Measurements from ENCODE around the gene EMD.
A peak's percentile ranks its signal among the peaks of the same experiment; 100 is the strongest.

The EMD gene

DNA sequence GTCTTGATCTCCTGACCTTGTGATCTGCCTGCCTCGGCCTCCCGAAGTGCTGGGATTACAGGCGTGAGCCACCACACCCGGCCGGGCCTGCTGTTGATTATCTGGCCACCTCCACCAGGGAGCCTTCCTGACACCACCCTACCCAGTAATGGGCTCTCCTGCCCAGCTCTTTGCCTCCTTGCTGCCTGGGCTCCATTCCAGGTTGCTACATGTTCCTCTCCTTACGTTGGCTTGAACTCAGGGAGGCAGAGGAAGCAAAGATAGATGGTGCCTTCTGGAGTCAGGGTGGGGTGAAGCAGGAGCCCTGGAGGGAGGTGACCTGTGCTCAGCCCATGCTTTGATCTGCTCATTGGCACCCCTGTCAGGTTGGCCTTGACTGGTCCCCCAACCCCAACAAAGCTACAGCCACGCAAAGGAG is 31.0 kb upstream of the EMD start:
- DNase-seq (ENCODE audit: low spot score): no peak
- Histone ChIP-seq H3K79me1 (ENCODE audit: low read depth, low read length) (no peaks in the 10 kb centered on the region), H3K9me3 (replicated peaks in 1 of 2; ENCODE audit: control insufficient read depth in 2 of 2, insufficient read depth in 1 of 2, low read depth in 1 of 2, low read length in 2 of 2) (no peaks in the 10 kb centered on the region), H3K27ac (replicated peaks; ENCODE audit: low read length) (peak overlapping the region; percentile 31), H2BK12ac (ENCODE audit: low read length) (no peak overlapping the region), H2BK5ac (ENCODE audit: low read length) (no peak overlapping the region), H2BK120ac (ENCODE audit: low read depth, low read length) (no peak overlapping the region), H3K4me2 (ENCODE audit: insufficient read depth, low read length, poor library complexity, severe bottlenecking) (no peak overlapping the region), H2AFZ (ENCODE audit: low read length) (no peak overlapping the region), H3K4me3 (ENCODE audit: low read length in 2 of 2) (no peak overlapping the region), H3K4me1 (ENCODE audit: control insufficient read depth in 2 of 2, insufficient read depth in 1 of 2, low read depth in 1 of 2, low read length in 2 of 2) (peaks cover 0 to 4% of the 10 kb centered on the region in 2 donors), H4K91ac (ENCODE audit: low read depth, low read length, poor library complexity) (no peak overlapping the region), H2AK5ac (ENCODE audit: low read depth, low read length) (no peak overlapping the region), H3K18ac (ENCODE audit: low read length) (no peak overlapping the region), H3K9ac (ENCODE audit: low read depth, low read length, poor library complexity) (no peak overlapping the region), H3K4ac (ENCODE audit: low read length) (no peak overlapping the region), H3K36me3 (replicated peaks in 1 of 2; ENCODE audit: control insufficient read depth in 2 of 2, insufficient read depth in 2 of 2, low read length in 2 of 2) (peaks cover 38 to 49% of the 10 kb centered on the region in 2 donors), H2BK15ac (ENCODE audit: low read length) (no peak overlapping the region), H3K27me3 (ENCODE audit: control insufficient read depth in 3 of 3, insufficient read depth in 3 of 3, low read depth in 1 of 3, low read length in 3 of 3) (no peaks in the 10 kb centered on the region), H3K23ac (ENCODE audit: low read depth, low read length, poor library complexity) (no peak overlapping the region), H3K14ac (ENCODE audit: low read length) (no peak overlapping the region), H4K8ac (ENCODE audit: low read depth, low read length) (no peak overlapping the region)
- no CpG with 5 or more reads among the region's 7 CpGs for WGBS, 2 donors (ENCODE audit: extremely low coverage in 2 of 2, insufficient read length in 2 of 2, insufficient replicate concordance in 1 of 2)

GRCh38 chrX:154348646-154349358 is 30.3 kb upstream of the EMD start:
- Histone ChIP-seq H3K4ac (ENCODE audit: low read length) (no peak overlapping the region), H2BK120ac (ENCODE audit: low read depth, low read length) (no peak overlapping the region), H2AFZ (ENCODE audit: low read length) (no peak overlapping the region), H3K36me3 (replicated peaks in 1 of 2; ENCODE audit: control insufficient read depth in 2 of 2, insufficient read depth in 2 of 2, low read length in 2 of 2) (peaks cover 45 to 56% of the 10 kb centered on the region in 2 donors), H3K18ac (ENCODE audit: low read length) (no peak overlapping the region), H4K91ac (ENCODE audit: low read depth, low read length, poor library complexity) (no peak overlapping the region), H3K4me1 (ENCODE audit: control insufficient read depth in 2 of 2, insufficient read depth in 1 of 2, low read depth in 1 of 2, low read length in 2 of 2) (peaks cover 0 to 4% of the 10 kb centered on the region in 2 donors), H3K9ac (ENCODE audit: low read depth, low read length, poor library complexity) (no peak overlapping the region), H3K23ac (ENCODE audit: low read depth, low read length, poor library complexity) (no peak overlapping the region), H3K27me3 (ENCODE audit: control insufficient read depth in 3 of 3, insufficient read depth in 3 of 3, low read depth in 1 of 3, low read length in 3 of 3) (no peaks in the 10 kb centered on the region), H2BK15ac (ENCODE audit: low read length) (no peak overlapping the region), H3K9me3 (replicated peaks in 1 of 2; ENCODE audit: control insufficient read depth in 2 of 2, insufficient read depth in 1 of 2, low read depth in 1 of 2, low read length in 2 of 2) (no peaks in the 10 kb centered on the region), H2BK5ac (ENCODE audit: low read length) (no peak overlapping the region), H3K4me3 (ENCODE audit: low read length in 2 of 2) (no peak overlapping the region), H4K8ac (ENCODE audit: low read depth, low read length) (no peak overlapping the region), H3K4me2 (ENCODE audit: insufficient read depth, low read length, poor library complexity, severe bottlenecking) (no peak overlapping the region), H3K14ac (ENCODE audit: low read length) (no peak overlapping the region), H2AK5ac (ENCODE audit: low read depth, low read length) (no peak overlapping the region), H3K79me1 (ENCODE audit: low read depth, low read length) (peaks cover 3% of the 10 kb centered on the region), H3K27ac (replicated peaks; ENCODE audit: low read length) (peak overlapping the region; percentile 13), H2BK12ac (ENCODE audit: low read length) (no peak overlapping the region)
- no peak for DNase-seq (ENCODE audit: low spot score)
- WGBS, 2 donors (ENCODE audit: extremely low coverage in 2 of 2, insufficient read length in 2 of 2, insufficient replicate concordance in 1 of 2): no CpG with 5 or more reads among the region's 24 CpGs

DNA sequence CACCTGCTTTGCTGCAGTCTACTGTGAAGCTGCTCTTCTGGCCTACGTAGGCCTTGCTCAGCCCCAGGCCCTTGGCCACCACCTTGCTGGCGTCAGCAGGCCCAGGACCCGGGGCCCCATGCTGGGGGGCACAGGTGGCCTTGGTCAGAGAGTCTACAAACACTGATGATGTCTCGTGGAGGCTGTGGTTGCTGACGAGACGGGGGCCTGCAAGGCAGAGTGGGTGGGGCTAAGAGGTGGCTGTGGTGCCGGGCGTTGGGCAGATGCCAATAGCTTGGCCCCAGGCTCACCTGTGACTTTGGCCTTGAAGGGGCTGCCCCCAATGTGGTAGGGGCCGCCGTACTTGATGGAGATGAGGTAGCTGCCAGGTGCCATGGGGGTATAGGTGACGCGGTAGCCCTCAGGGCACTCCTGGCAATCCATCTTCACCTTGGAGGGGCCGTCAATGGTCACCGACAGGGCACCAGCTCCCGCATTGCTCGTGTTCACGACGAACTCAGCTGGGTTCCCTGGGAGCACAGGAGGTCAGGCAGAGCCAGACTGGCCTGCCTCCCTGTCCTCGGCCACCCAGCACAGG is 29.6 kb upstream of the EMD start:
- no peak overlapping the region for H4K91ac ChIP-seq (ENCODE audit: low read depth, low read length, poor library complexity)
- peaks cover 0 to 2% (median 0%) of the 10 kb centered on the region in 3 experiments for H3K27me3 ChIP-seq (ENCODE audit: control insufficient read depth in 3 of 3, insufficient read depth in 3 of 3, low read depth in 1 of 3, low read length in 3 of 3)
- no peak overlapping the region for H3K18ac ChIP-seq (ENCODE audit: low read length)
- H2BK5ac ChIP-seq (ENCODE audit: low read length): no peak overlapping the region
- no peak overlapping the region for H3K9ac ChIP-seq (ENCODE audit: low read depth, low read length, poor library complexity)
- peaks cover 50 to 63% of the 10 kb centered on the region in 2 donors for H3K36me3 ChIP-seq (replicated peaks in 1 of 2; ENCODE audit: control insufficient read depth in 2 of 2, insufficient read depth in 2 of 2, low read length in 2 of 2)
- no peak overlapping the region for H2AFZ ChIP-seq (ENCODE audit: low read length)
- H3K4me3 ChIP-seq (ENCODE audit: low read length in 2 of 2): no peak overlapping the region
- H3K27ac ChIP-seq (replicated peaks; ENCODE audit: low read length): no peak overlapping the region
- no peak overlapping the region for H2AK5ac ChIP-seq (ENCODE audit: low read depth, low read length)
- no peak overlapping the region for H3K14ac ChIP-seq (ENCODE audit: low read length)
- H3K23ac ChIP-seq (ENCODE audit: low read depth, low read length, poor library complexity): no peak overlapping the region
- H3K4me2 ChIP-seq (ENCODE audit: insufficient read depth, low read length, poor library complexity, severe bottlenecking): no peak overlapping the region
- peak overlapping the region; percentile 17 for H4K8ac ChIP-seq (ENCODE audit: low read depth, low read length)
- peaks cover 3% of the 10 kb centered on the region for H3K79me1 ChIP-seq (ENCODE audit: low read depth, low read length)
- WGBS, 2 donors (ENCODE audit: extremely low coverage in 2 of 2, insufficient read length in 2 of 2, insufficient replicate concordance in 1 of 2): no CpG with 5 or more reads among the region's 19 CpGs
- H2BK15ac ChIP-seq (ENCODE audit: low read length): no peak overlapping the region
- no peak overlapping the region for H3K4ac ChIP-seq (ENCODE audit: low read length)
- H3K4me1 ChIP-seq (ENCODE audit: control insufficient read depth in 2 of 2, insufficient read depth in 1 of 2, low read depth in 1 of 2, low read length in 2 of 2): peaks cover 0 to 4% of the 10 kb centered on the region in 2 donors
- no peaks in the 10 kb centered on the region for H3K9me3 ChIP-seq (replicated peaks in 1 of 2; ENCODE audit: control insufficient read depth in 2 of 2, insufficient read depth in 1 of 2, low read depth in 1 of 2, low read length in 2 of 2)
- H2BK120ac ChIP-seq (ENCODE audit: low read depth, low read length): no peak overlapping the region
- no peak for DNase-seq (ENCODE audit: low spot score)
- no peak overlapping the region for H2BK12ac ChIP-seq (ENCODE audit: low read length)

- Histone ChIP-seq H2BK15ac (ENCODE audit: low read length) (no peak overlapping the region), H3K9ac (ENCODE audit: low read depth, low read length, poor library complexity) (no peak overlapping the region), H4K91ac (ENCODE audit: low read depth, low read length, poor library complexity) (no peak overlapping the region), H2BK5ac (ENCODE audit: low read length) (no peak overlapping the region), H4K8ac (ENCODE audit: low read depth, low read length) (peak overlapping the region; percentile 17), H2AK5ac (ENCODE audit: low read depth, low read length) (no peak overlapping the region), H3K23ac (ENCODE audit: low read depth, low read length, poor library complexity) (no peak overlapping the region), H3K4me1 (ENCODE audit: control insufficient read depth in 2 of 2, insufficient read depth in 1 of 2, low read depth in 1 of 2, low read length in 2 of 2) (peaks cover 0 to 4% of the 10 kb centered on the region in 2 donors), H3K27me3 (ENCODE audit: control insufficient read depth in 3 of 3, insufficient read depth in 3 of 3, low read depth in 1 of 3, low read length in 3 of 3) (peaks cover 0 to 2% (median 0%) of the 10 kb centered on the region in 3 experiments), H3K27ac (replicated peaks; ENCODE audit: low read length) (no peak overlapping the region), H3K4ac (ENCODE audit: low read length) (no peak overlapping the region), H3K4me3 (ENCODE audit: low read length in 2 of 2) (no peak overlapping the region), H3K14ac (ENCODE audit: low read length) (no peak overlapping the region), H2AFZ (ENCODE audit: low read length) (no peak overlapping the region), H3K18ac (ENCODE audit: low read length) (no peak overlapping the region), H2BK12ac (ENCODE audit: low read length) (no peak overlapping the region), H3K4me2 (ENCODE audit: insufficient read depth, low read length, poor library complexity, severe bottlenecking) (no peak overlapping the region), H2BK120ac (ENCODE audit: low read depth, low read length) (no peak overlapping the region), H3K79me1 (ENCODE audit: low read depth, low read length) (peaks cover 3% of the 10 kb centered on the region), H3K9me3 (replicated peaks in 1 of 2; ENCODE audit: control insufficient read depth in 2 of 2, insufficient read depth in 1 of 2, low read depth in 1 of 2, low read length in 2 of 2) (no peaks in the 10 kb centered on the region), H3K36me3 (replicated peaks in 1 of 2; ENCODE audit: control insufficient read depth in 2 of 2, insufficient read depth in 2 of 2, low read length in 2 of 2) (peaks cover 53 to 68% of the 10 kb centered on the region in 2 donors)
- no peak for DNase-seq (ENCODE audit: low spot score)
- WGBS, 2 donors (ENCODE audit: extremely low coverage in 2 of 2, insufficient read length in 2 of 2, insufficient replicate concordance in 1 of 2): no CpG with 5 or more reads among the region's 15 CpGs
Measured at GRCh38 chrX:154349979-154350378, 29.1 kb upstream of the EMD start.
